ENCODE data around the gene PADI1.

Gene PADI1, protein sequence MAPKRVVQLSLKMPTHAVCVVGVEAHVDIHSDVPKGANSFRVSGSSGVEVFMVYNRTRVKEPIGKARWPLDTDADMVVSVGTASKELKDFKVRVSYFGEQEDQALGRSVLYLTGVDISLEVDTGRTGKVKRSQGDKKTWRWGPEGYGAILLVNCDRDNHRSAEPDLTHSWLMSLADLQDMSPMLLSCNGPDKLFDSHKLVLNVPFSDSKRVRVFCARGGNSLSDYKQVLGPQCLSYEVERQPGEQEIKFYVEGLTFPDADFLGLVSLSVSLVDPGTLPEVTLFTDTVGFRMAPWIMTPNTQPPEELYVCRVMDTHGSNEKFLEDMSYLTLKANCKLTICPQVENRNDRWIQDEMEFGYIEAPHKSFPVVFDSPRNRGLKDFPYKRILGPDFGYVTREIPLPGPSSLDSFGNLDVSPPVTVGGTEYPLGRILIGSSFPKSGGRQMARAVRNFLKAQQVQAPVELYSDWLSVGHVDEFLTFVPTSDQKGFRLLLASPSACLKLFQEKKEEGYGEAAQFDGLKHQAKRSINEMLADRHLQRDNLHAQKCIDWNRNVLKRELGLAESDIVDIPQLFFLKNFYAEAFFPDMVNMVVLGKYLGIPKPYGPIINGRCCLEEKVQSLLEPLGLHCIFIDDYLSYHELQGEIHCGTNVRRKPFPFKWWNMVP

DNA sequence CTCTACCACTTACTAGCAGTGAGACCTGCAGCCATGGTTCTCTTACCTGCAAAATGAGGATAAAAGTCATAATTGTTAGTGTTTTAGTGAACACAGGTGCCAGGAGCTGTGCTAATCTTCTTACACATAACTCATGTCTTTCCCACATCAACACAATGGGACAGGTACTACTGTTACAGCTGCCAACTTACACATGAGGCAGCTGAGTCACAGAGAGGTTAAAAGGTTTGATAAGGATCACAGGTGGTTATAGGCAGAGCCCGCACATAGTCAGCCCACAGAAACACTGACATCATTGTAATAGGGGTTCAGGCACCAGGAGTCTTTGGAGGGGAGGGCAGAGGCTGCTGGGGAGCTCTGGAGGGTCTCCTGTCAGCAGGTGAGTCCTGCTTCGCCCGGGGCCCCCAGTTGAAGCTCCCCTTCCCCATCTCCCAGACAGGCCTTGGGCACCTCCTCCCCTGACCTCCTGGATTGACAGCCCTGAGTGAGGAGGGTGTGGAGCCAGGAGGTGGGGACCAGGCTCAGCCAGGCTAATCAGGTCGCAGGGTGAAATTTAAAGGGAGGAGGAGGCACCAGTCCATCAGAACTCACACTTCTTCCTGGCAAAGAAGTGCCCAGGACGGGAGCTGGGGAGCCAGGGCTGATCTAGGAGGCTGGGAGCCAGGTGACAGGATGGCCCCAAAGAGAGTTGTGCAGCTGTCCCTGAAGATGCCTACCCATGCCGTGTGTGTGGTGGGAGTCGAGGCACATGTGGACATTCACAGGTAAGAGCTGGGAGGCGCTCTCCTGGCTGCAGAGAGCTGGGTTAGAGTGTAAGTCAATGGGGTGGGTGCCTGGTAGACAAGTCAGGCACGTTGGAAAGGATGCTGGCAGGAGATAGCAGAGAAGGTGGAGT lies at the start of gene PADI1:
Gene PADI1 (plus strand): TSS at position 583 of the 895 bp plus-strand sequence. CDS start 90 bp downstream, at position 673.
- Histone ChIP-seq H3K9ac (ENCODE audit: low read depth in 1 of 2, low read length in 2 of 2) (no peak within 1 kb of the TSS), H3K4me3 (ENCODE audit: low read length in 2 of 2) (no peak within 1 kb of the TSS), H3K36me3 (ENCODE audit: control insufficient read depth in 2 of 2, insufficient read depth in 2 of 2, low read length in 2 of 2) (no peaks in the 10 kb centered on the region), H3K27ac (ENCODE audit: low read depth in 2 of 2, low read length in 2 of 2) (no peak within 1 kb of the TSS), H3K9me3 (ENCODE audit: control insufficient read depth in 2 of 2, low read length in 2 of 2) (no peaks in the 10 kb centered on the region), H3K27me3 (ENCODE audit: control insufficient read depth in 2 of 2, insufficient read depth in 2 of 2, low read length in 2 of 2) (peaks cover 0 to 5% of the 10 kb centered on the region in 2 donors), H3K4me1 (ENCODE audit: control insufficient read depth in 2 of 2, insufficient read depth in 2 of 2, low read length in 2 of 2) (peaks cover 0 to 4% of the 10 kb centered on the region in 2 donors)

DNA sequence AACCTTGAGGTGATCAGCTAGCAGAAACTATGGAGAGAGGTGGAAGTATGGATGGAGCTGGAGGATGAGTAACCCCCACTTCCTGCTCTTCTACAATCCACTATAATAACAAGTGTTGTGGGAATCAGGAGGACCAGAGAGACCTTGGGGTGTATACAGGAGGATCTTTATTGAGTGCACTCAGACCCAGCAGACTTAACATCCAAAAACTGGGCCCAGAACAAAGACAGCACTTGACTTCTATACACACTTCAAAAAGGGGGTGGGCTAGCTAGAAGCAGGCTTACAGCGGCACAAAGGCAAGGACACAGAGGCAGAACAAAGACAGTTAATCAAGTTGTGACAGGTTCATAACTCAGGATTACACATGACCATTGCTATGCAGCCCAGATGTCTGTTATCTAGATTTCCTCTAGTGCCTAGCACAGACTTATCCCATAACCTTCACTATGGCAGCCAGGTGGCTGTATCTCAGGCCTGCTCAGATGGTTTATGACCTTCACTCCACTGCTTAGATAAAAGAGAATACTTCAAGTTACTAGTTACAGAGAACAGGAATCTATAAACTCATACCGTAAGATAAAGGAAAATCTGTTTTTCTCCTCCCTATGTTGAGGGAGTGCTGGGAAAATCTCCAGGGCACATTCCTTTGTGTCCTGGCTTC lies 49.5 kb upstream of the PADI1 start:
- Histone ChIP-seq H3K4me3 (ENCODE audit: low read length in 2 of 2) (no peak overlapping the region), H3K27me3 (ENCODE audit: control insufficient read depth in 2 of 2, insufficient read depth in 2 of 2, low read length in 2 of 2) (no peaks in the 10 kb centered on the region), H3K9me3 (ENCODE audit: control insufficient read depth in 2 of 2, low read length in 2 of 2) (peaks cover 11 to 15% of the 10 kb centered on the region in 2 donors), H3K9ac (ENCODE audit: low read depth in 1 of 2, low read length in 2 of 2) (no peak overlapping the region), H3K27ac (ENCODE audit: low read depth in 2 of 2, low read length in 2 of 2) (peak overlapping the region in 1 of 2 donors; percentile 22), H3K36me3 (ENCODE audit: control insufficient read depth in 2 of 2, insufficient read depth in 2 of 2, low read length in 2 of 2) (no peaks in the 10 kb centered on the region), H3K4me1 (ENCODE audit: control insufficient read depth in 2 of 2, insufficient read depth in 2 of 2, low read length in 2 of 2) (no peaks in the 10 kb centered on the region)

DNA sequence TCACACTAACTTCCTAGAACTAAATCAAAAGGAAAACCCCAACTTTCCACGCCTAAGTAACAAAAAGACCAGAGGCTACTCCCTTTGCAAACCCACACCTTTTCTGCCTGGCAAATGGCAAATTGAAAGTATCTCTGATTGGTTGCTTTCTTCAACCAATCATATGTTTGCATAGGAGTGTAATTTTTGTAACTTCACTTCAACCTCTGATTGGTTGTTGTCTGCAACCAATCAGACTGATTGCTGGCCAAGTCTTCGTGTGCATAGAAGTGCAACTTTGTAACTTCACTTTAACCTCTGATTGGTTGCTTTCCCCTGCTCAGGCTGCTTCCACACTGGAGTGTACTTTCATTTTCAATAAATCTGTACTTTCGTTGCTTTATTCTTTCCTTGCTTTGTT lies 48.8 kb upstream of the PADI1 start:
- Histone ChIP-seq H3K4me1 (ENCODE audit: control insufficient read depth in 2 of 2, insufficient read depth in 2 of 2, low read length in 2 of 2) (no peaks in the 10 kb centered on the region), H3K9ac (ENCODE audit: low read depth in 1 of 2, low read length in 2 of 2) (no peak overlapping the region), H3K9me3 (ENCODE audit: control insufficient read depth in 2 of 2, low read length in 2 of 2) (peaks cover 11 to 15% of the 10 kb centered on the region in 2 donors), H3K36me3 (ENCODE audit: control insufficient read depth in 2 of 2, insufficient read depth in 2 of 2, low read length in 2 of 2) (no peaks in the 10 kb centered on the region), H3K4me3 (ENCODE audit: low read length in 2 of 2) (no peak overlapping the region), H3K27me3 (ENCODE audit: control insufficient read depth in 2 of 2, insufficient read depth in 2 of 2, low read length in 2 of 2) (no peaks in the 10 kb centered on the region), H3K27ac (ENCODE audit: low read depth in 2 of 2, low read length in 2 of 2) (no peak overlapping the region)

DNA sequence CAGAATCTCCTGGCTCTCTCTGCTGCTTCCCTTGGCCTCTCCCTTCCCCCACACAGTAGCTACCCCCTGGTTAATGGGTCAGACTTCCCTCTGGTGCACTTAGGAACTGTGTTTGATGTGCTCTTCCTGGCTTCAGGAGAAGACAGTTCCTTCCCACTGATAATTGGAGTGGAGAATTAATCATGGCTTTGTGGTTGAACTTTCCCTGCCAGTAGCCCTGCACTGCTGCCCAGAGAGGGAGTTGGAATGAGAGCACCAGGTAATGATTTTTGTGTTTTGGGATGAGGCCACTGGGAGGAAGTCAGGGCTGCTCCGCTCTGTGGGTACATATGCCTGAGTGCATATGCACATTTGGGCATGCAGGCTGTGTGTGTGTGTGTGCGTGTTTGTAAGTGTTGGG lies 46.0 kb upstream of the PADI1 start:
- Histone ChIP-seq H3K27ac (ENCODE audit: low read depth in 2 of 2, low read length in 2 of 2) (no peak overlapping the region), H3K27me3 (ENCODE audit: control insufficient read depth in 2 of 2, insufficient read depth in 2 of 2, low read length in 2 of 2) (no peaks in the 10 kb centered on the region), H3K36me3 (ENCODE audit: control insufficient read depth in 2 of 2, insufficient read depth in 2 of 2, low read length in 2 of 2) (no peaks in the 10 kb centered on the region), H3K4me3 (ENCODE audit: low read length in 2 of 2) (no peak overlapping the region), H3K9me3 (ENCODE audit: control insufficient read depth in 2 of 2, low read length in 2 of 2) (peaks cover 11 to 13% of the 10 kb centered on the region in 2 donors), H3K4me1 (ENCODE audit: control insufficient read depth in 2 of 2, insufficient read depth in 2 of 2, low read length in 2 of 2) (no peaks in the 10 kb centered on the region), H3K9ac (ENCODE audit: low read depth in 1 of 2, low read length in 2 of 2) (no peak overlapping the region)

DNA sequence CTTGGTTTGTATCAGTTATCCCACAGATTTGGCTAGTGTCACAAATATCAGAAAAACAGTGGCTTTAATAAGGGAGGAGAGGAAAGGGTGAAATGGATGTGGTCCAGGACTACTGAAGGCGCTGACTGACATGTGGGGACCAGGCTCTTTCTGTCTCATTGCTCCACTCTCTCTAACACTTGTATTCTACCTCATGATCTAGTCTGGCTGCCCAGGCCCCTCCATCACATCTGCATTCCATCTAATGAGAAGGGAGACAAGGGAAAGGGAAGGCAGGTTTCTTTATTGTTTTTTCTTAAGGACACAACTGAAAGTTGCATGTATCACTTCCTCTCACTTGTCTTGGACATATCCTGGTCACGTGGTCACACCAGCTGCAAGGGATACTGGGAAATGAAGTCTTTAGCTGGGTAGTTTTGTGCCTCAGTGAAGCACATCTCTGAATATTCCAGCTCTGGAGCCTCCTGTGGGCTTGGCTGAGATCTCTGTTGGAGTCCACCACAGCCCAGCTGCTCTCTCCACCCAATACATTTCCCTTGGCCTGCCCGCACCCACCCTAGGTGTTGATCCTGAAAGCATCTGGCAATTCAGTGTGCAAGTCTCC lies 43.7 kb upstream of the PADI1 start:
- Histone ChIP-seq H3K27ac (ENCODE audit: low read depth in 2 of 2, low read length in 2 of 2) (no peak overlapping the region), H3K4me1 (ENCODE audit: control insufficient read depth in 2 of 2, insufficient read depth in 2 of 2, low read length in 2 of 2) (no peaks in the 10 kb centered on the region), H3K9ac (ENCODE audit: low read depth in 1 of 2, low read length in 2 of 2) (no peak overlapping the region), H3K36me3 (ENCODE audit: control insufficient read depth in 2 of 2, insufficient read depth in 2 of 2, low read length in 2 of 2) (no peaks in the 10 kb centered on the region), H3K27me3 (ENCODE audit: control insufficient read depth in 2 of 2, insufficient read depth in 2 of 2, low read length in 2 of 2) (no peaks in the 10 kb centered on the region), H3K4me3 (ENCODE audit: low read length in 2 of 2) (no peak overlapping the region), H3K9me3 (ENCODE audit: control insufficient read depth in 2 of 2, low read length in 2 of 2) (no peaks in the 10 kb centered on the region)

DNA sequence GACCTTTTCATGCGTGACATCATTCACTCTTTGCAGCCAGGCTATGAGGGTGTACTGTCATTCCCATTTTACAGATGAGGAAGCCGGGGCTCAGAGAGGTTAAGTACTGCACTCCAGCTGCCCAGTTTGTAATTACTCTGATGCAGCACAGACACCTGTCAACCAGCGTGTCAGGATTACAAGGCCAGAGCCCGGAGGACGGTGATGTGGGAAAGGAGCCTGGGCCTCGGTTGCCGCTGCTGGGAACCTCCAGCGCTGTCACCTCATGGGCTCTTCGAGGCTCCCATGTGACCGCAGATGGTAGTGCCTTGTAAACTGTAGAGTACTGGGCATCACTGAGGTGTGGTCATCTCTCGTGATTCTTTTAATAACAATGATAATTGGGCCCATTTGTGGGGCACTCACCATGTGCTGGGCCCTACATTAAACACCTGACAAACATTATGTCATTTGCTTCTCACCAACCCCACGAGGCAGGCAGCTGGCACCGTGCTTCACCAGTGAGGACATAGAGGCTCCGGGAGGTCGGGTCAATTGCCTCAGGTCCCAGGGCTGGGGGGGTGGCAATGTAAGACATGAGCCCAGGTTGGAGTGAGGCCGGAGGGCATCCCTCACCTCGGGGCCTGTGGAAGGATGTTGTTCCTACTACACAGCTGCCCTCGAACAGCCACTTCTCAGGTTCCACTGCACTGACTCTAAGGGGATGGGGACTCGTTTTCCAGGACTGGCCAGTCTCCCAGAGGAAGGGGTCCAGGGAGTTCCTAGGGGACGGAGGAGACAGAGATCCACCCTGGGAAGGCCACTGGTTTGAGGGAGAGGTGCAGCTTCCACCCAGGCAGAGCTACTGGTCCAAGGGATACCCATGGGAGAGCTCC lies 42.8 kb upstream of the PADI1 start:
- no peaks in the 10 kb centered on the region for H3K4me1 ChIP-seq (ENCODE audit: control insufficient read depth in 2 of 2, insufficient read depth in 2 of 2, low read length in 2 of 2)

DNA sequence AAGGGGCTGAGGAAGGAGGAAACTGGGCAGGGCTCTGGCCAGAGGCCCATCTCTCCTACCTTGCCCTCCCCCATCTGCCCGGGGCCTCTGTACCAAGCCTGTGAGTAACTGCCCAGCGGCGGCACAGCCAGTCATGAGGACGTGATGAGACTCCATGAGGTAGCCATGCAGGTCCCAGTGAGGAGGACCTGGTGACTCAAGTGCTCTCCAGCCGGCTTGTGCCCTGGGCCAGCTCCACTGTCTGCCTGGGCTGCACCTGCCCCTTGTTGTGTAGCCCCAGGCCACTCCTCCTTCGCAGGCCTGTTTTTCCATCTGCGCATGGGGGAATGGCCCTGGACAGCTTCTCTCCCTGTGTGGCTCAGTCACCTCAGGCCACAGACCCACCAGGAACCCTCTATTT lies 42.0 kb upstream of the PADI1 start:
- no peak overlapping the region for H3K4me3 ChIP-seq (ENCODE audit: low read length in 2 of 2)
- H3K27ac ChIP-seq (ENCODE audit: low read depth in 2 of 2, low read length in 2 of 2): no peak overlapping the region
- H3K4me1 ChIP-seq (ENCODE audit: control insufficient read depth in 2 of 2, insufficient read depth in 2 of 2, low read length in 2 of 2): no peaks in the 10 kb centered on the region
- H3K27me3 ChIP-seq (ENCODE audit: control insufficient read depth in 2 of 2, insufficient read depth in 2 of 2, low read length in 2 of 2): peaks cover 0 to 5% of the 10 kb centered on the region in 2 donors
- no peak overlapping the region for H3K9ac ChIP-seq (ENCODE audit: low read depth in 1 of 2, low read length in 2 of 2)
- H3K36me3 ChIP-seq (ENCODE audit: control insufficient read depth in 2 of 2, insufficient read depth in 2 of 2, low read length in 2 of 2): no peaks in the 10 kb centered on the region
- H3K9me3 ChIP-seq (ENCODE audit: control insufficient read depth in 2 of 2, low read length in 2 of 2): no peaks in the 10 kb centered on the region

More for the DNA sequence above, 42.8 kb upstream of the PADI1 start:
- Histone ChIP-seq H3K9me3 (ENCODE audit: control insufficient read depth in 2 of 2, low read length in 2 of 2) (no peaks in the 10 kb centered on the region), H3K27me3 (ENCODE audit: control insufficient read depth in 2 of 2, insufficient read depth in 2 of 2, low read length in 2 of 2) (peaks cover 0 to 5% of the 10 kb centered on the region in 2 donors), H3K36me3 (ENCODE audit: control insufficient read depth in 2 of 2, insufficient read depth in 2 of 2, low read length in 2 of 2) (no peaks in the 10 kb centered on the region), H3K4me3 (ENCODE audit: low read length in 2 of 2) (no peak overlapping the region), H3K9ac (ENCODE audit: low read depth in 1 of 2, low read length in 2 of 2) (no peak overlapping the region), H3K27ac (ENCODE audit: low read depth in 2 of 2, low read length in 2 of 2) (no peak overlapping the region)

DNA sequence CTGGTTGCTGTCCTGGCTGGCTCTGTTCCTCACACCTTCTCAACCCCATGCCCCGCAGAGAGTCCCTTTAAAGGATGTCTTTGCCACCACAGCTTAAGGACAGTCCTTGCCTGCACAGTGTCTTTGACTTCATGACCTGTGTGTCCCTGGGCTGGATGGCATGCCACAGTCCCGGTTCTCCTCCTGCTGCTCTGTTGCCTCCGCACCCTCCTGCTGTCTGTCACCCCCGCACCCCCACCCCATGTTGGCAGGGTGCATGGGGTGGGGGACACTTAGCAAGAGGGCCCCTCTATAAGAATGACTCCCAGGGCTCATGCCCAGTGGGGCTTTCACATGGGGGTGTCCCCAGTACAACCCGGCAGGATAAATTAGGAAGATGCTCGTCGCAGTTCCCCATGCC lies 41.6 kb upstream of the PADI1 start:
- no peak overlapping the region for H3K4me3 ChIP-seq (ENCODE audit: low read length in 2 of 2)
- H3K9me3 ChIP-seq (ENCODE audit: control insufficient read depth in 2 of 2, low read length in 2 of 2): no peaks in the 10 kb centered on the region
- H3K4me1 ChIP-seq (ENCODE audit: control insufficient read depth in 2 of 2, insufficient read depth in 2 of 2, low read length in 2 of 2): no peaks in the 10 kb centered on the region
- H3K9ac ChIP-seq (ENCODE audit: low read depth in 1 of 2, low read length in 2 of 2): no peak overlapping the region
- H3K36me3 ChIP-seq (ENCODE audit: control insufficient read depth in 2 of 2, insufficient read depth in 2 of 2, low read length in 2 of 2): no peaks in the 10 kb centered on the region
- peaks cover 0 to 5% of the 10 kb centered on the region in 2 donors for H3K27me3 ChIP-seq (ENCODE audit: control insufficient read depth in 2 of 2, insufficient read depth in 2 of 2, low read length in 2 of 2)
- no peak overlapping the region for H3K27ac ChIP-seq (ENCODE audit: low read depth in 2 of 2, low read length in 2 of 2)
